ENCODE measurements around the gene ADAMTS6.

Gene ADAMTS6

GRCh38 chr5:65243161-65243560 is 238.6 kb downstream of the ADAMTS6 start:
- H3K4me1 ChIP-seq (ENCODE audit: control insufficient read depth in 1 of 2, insufficient read depth in 2 of 2, low read length in 2 of 2) = peaks cover 0 to 2% of the 10 kb centered on the region in 2 experiments
- no peak overlapping the region for H4K12ac ChIP-seq (ENCODE audit: low read depth, low read length)
- H3K79me1 ChIP-seq (ENCODE audit: low read length) = no peaks in the 10 kb centered on the region
- no peak overlapping the region for H2AK5ac ChIP-seq (ENCODE audit: low read length)
- no peak overlapping the region for H4K91ac ChIP-seq (ENCODE audit: low read depth, low read length)
- no peak overlapping the region for H3K18ac ChIP-seq (ENCODE audit: low read length)
- H3K9me3 ChIP-seq (ENCODE audit: insufficient read depth, low read depth, low read length) = no peaks in the 10 kb centered on the region
- H3K4me3 ChIP-seq (ENCODE audit: low read depth, low read length) = no peak overlapping the region
- H2BK12ac ChIP-seq (ENCODE audit: low read length) = no peak overlapping the region
- whole genome bisulfite sequencing (ENCODE audit: extremely low coverage, insufficient coverage, insufficient read length) = no CpG with 5 or more reads among the region's 2 CpGs
- H2AFZ ChIP-seq (ENCODE audit: insufficient read depth, low read length, poor library complexity) = no peak overlapping the region
- no peak overlapping the region for H2BK5ac ChIP-seq (ENCODE audit: low read depth, low read length, poor library complexity)
- no peak overlapping the region for H3K14ac ChIP-seq (ENCODE audit: low read length)
- H3K27ac ChIP-seq (ENCODE audit: low read depth, low read length) = no peak overlapping the region
- no peak overlapping the region for H2BK120ac ChIP-seq (ENCODE audit: insufficient read depth, low read length, poor library complexity)
- peaks cover 2 to 6% of the 10 kb centered on the region in 2 experiments for H3K36me3 ChIP-seq (ENCODE audit: control insufficient read depth in 1 of 2, insufficient read depth in 2 of 2, low read length in 2 of 2)
- H3K27me3 ChIP-seq (ENCODE audit: insufficient read depth, low read length) = no peaks in the 10 kb centered on the region
- no peak overlapping the region for H3K23ac ChIP-seq (ENCODE audit: low read length)
- H3K79me2 ChIP-seq (ENCODE audit: control insufficient read depth, insufficient read depth, low read length, poor library complexity) = no peaks in the 10 kb centered on the region
- no peak overlapping the region for H3K4me2 ChIP-seq (ENCODE audit: low read length)
- no peak overlapping the region for H3K9ac ChIP-seq (ENCODE audit: low read length)
- H3K4ac ChIP-seq (ENCODE audit: low read depth, low read length) = no peak overlapping the region
- H4K8ac ChIP-seq (ENCODE audit: low read depth, low read length) = no peak overlapping the region
- DNase-seq = no peak

- no peak overlapping the region for H3K4me2 ChIP-seq (ENCODE audit: low read length)
- no peak overlapping the region for H4K12ac ChIP-seq (ENCODE audit: low read depth, low read length)
- H2BK5ac ChIP-seq (ENCODE audit: low read depth, low read length, poor library complexity) = no peak overlapping the region
- no peaks in the 10 kb centered on the region for H3K79me1 ChIP-seq (ENCODE audit: low read length)
- no peaks in the 10 kb centered on the region for H3K27me3 ChIP-seq (ENCODE audit: insufficient read depth, low read length)
- no peak overlapping the region for H3K14ac ChIP-seq (ENCODE audit: low read length)
- H2BK120ac ChIP-seq (ENCODE audit: insufficient read depth, low read length, poor library complexity) = no peak overlapping the region
- WGBS (ENCODE audit: extremely low coverage, insufficient coverage, insufficient read length) = no CpG with 5 or more reads among the region's 1 CpG
- H3K9ac ChIP-seq (ENCODE audit: low read length) = no peak overlapping the region
- H3K4me3 ChIP-seq (ENCODE audit: low read depth, low read length) = no peak overlapping the region
- H2BK12ac ChIP-seq (ENCODE audit: low read length) = no peak overlapping the region
- no peak overlapping the region for H3K4ac ChIP-seq (ENCODE audit: low read depth, low read length)
- no peak overlapping the region for H2AFZ ChIP-seq (ENCODE audit: insufficient read depth, low read length, poor library complexity)
- H3K9me3 ChIP-seq (ENCODE audit: insufficient read depth, low read depth, low read length) = no peaks in the 10 kb centered on the region
- H3K4me1 ChIP-seq (ENCODE audit: control insufficient read depth in 1 of 2, insufficient read depth in 2 of 2, low read length in 2 of 2) = no peaks in the 10 kb centered on the region
- no peak overlapping the region for H4K8ac ChIP-seq (ENCODE audit: low read depth, low read length)
- no peak overlapping the region for H3K27ac ChIP-seq (ENCODE audit: low read depth, low read length)
- H3K23ac ChIP-seq (ENCODE audit: low read length) = no peak overlapping the region
- no peak overlapping the region for H3K18ac ChIP-seq (ENCODE audit: low read length)
- DNase-seq = no peak
- H3K36me3 ChIP-seq (ENCODE audit: control insufficient read depth in 1 of 2, insufficient read depth in 2 of 2, low read length in 2 of 2) = peaks cover 10 to 11% of the 10 kb centered on the region in 2 experiments
- no peaks in the 10 kb centered on the region for H3K79me2 ChIP-seq (ENCODE audit: control insufficient read depth, insufficient read depth, low read length, poor library complexity)
- H2AK5ac ChIP-seq (ENCODE audit: low read length) = no peak overlapping the region
- no peak overlapping the region for H4K91ac ChIP-seq (ENCODE audit: low read depth, low read length)
Measured at GRCh38 chr5:65229841-65230240, 251.9 kb downstream of the ADAMTS6 start.

GRCh38 chr5:65213921-65214525 is 267.7 kb downstream of the ADAMTS6 start:
- WGBS (ENCODE audit: extremely low coverage, insufficient coverage, insufficient read length) = no CpG with 5 or more reads among the region's 6 CpGs
- Histone ChIP-seq H2AFZ (ENCODE audit: insufficient read depth, low read length, poor library complexity) (no peak overlapping the region), H3K27ac (ENCODE audit: low read depth, low read length) (no peak overlapping the region), H3K79me1 (ENCODE audit: low read length) (peaks cover 1% of the 10 kb centered on the region), H3K18ac (ENCODE audit: low read length) (no peak overlapping the region), H4K8ac (ENCODE audit: low read depth, low read length) (no peak overlapping the region), H4K12ac (ENCODE audit: low read depth, low read length) (no peak overlapping the region), H3K27me3 (ENCODE audit: insufficient read depth, low read length) (no peaks in the 10 kb centered on the region), H3K4me3 (ENCODE audit: low read depth, low read length) (no peak overlapping the region), H3K4ac (ENCODE audit: low read depth, low read length) (no peak overlapping the region), H2BK12ac (ENCODE audit: low read length) (no peak overlapping the region), H3K36me3 (ENCODE audit: control insufficient read depth in 1 of 2, insufficient read depth in 2 of 2, low read length in 2 of 2) (peaks cover 13 to 21% of the 10 kb centered on the region in 2 experiments), H3K4me1 (ENCODE audit: control insufficient read depth in 1 of 2, insufficient read depth in 2 of 2, low read length in 2 of 2) (no peaks in the 10 kb centered on the region), H3K79me2 (ENCODE audit: control insufficient read depth, insufficient read depth, low read length, poor library complexity) (no peaks in the 10 kb centered on the region), H3K9ac (ENCODE audit: low read length) (no peak overlapping the region), H3K4me2 (ENCODE audit: low read length) (no peak overlapping the region), H4K91ac (ENCODE audit: low read depth, low read length) (no peak overlapping the region), H2BK120ac (ENCODE audit: insufficient read depth, low read length, poor library complexity) (no peak overlapping the region), H3K14ac (ENCODE audit: low read length) (no peak overlapping the region), H3K9me3 (ENCODE audit: insufficient read depth, low read depth, low read length) (no peaks in the 10 kb centered on the region), H2BK5ac (ENCODE audit: low read depth, low read length, poor library complexity) (no peak overlapping the region), H3K23ac (ENCODE audit: low read length) (no peak overlapping the region), H2AK5ac (ENCODE audit: low read length) (no peak overlapping the region)
- DNase-seq = peak; percentile 3 to 67

GRCh38 chr5:65209341-65209740 is 272.4 kb downstream of the ADAMTS6 start:
- Histone ChIP-seq H4K12ac (ENCODE audit: low read depth, low read length) (no peak overlapping the region), H3K9me3 (ENCODE audit: insufficient read depth, low read depth, low read length) (no peaks in the 10 kb centered on the region), H3K23ac (ENCODE audit: low read length) (no peak overlapping the region), H2AFZ (ENCODE audit: insufficient read depth, low read length, poor library complexity) (no peak overlapping the region), H2BK12ac (ENCODE audit: low read length) (no peak overlapping the region), H3K4me3 (ENCODE audit: low read depth, low read length) (no peak overlapping the region), H4K91ac (ENCODE audit: low read depth, low read length) (no peak overlapping the region), H3K79me1 (ENCODE audit: low read length) (peaks cover 1% of the 10 kb centered on the region), H4K8ac (ENCODE audit: low read depth, low read length) (no peak overlapping the region), H3K4ac (ENCODE audit: low read depth, low read length) (no peak overlapping the region), H3K14ac (ENCODE audit: low read length) (no peak overlapping the region), H3K18ac (ENCODE audit: low read length) (no peak overlapping the region), H3K4me1 (ENCODE audit: control insufficient read depth in 1 of 2, insufficient read depth in 2 of 2, low read length in 2 of 2) (no peaks in the 10 kb centered on the region), H3K4me2 (ENCODE audit: low read length) (no peak overlapping the region), H2BK5ac (ENCODE audit: low read depth, low read length, poor library complexity) (no peak overlapping the region), H3K27me3 (ENCODE audit: insufficient read depth, low read length) (no peaks in the 10 kb centered on the region), H3K9ac (ENCODE audit: low read length) (no peak overlapping the region), H2AK5ac (ENCODE audit: low read length) (no peak overlapping the region), H3K27ac (ENCODE audit: low read depth, low read length) (no peak overlapping the region), H2BK120ac (ENCODE audit: insufficient read depth, low read length, poor library complexity) (no peak overlapping the region), H3K79me2 (ENCODE audit: control insufficient read depth, insufficient read depth, low read length, poor library complexity) (no peaks in the 10 kb centered on the region), H3K36me3 (ENCODE audit: control insufficient read depth in 1 of 2, insufficient read depth in 2 of 2, low read length in 2 of 2) (peaks cover 13 to 19% of the 10 kb centered on the region in 2 experiments)
- no peak for DNase-seq
